ENCODE data around the gene MEG3.

GRCh38 chr14:100838493-100839314 lies 12.8 kb downstream of the MEG3 start:
- TF ChIP-seq CTCF (conservative IDR thresholded peaks at IDR 0.05; ENCODE audit: low read length), result no peak
- no peak for TF ChIP-seq EZH2phosphoT487 (IDR thresholded peaks at IDR 0.05; ENCODE audit: borderline replicate concordance)

Data from Loucy (cell line).